Lower lobe of right lung (tissue), 2 donors: ENCODE measurements around the gene CD34. TPM values are rescaled to one million over a fixed set of nuclear protein-coding genes. Genes with fewer than 3 reads are reported as not detected.

Experiments used
- ATAC-seq, 2 donors: fragments of 200-7000 bp; cut with Tn5 transposase; one replicate each; pipeline ENCODE4 v1.9.1; 2020 to 2022; ENCODE audit warnings: mild to moderate bottlenecking in 2 of 2, moderate library complexity in 2 of 2
- DNase-seq: peaks from one replicate; pipeline ENCODE4 v3.0.0-alpha.2; 2020
- H3K27ac ChIP-seq: fragments of 200-600 bp; one replicate; pipeline ENCODE4 v1.8.0; 2022
- H3K27me3 ChIP-seq: fragments of 200-600 bp; one replicate; pipeline ENCODE4 v1.8.0; 2022; ENCODE audit warnings: low read depth
- H3K36me3 ChIP-seq: fragments of 200-600 bp; one replicate; pipeline ENCODE4 v1.8.0; 2022; ENCODE audit warnings: mild to moderate bottlenecking
- H3K4me1 ChIP-seq: fragments of 200-600 bp; one replicate; pipeline ENCODE4 v1.8.0; 2022
- H3K4me3 ChIP-seq: fragments of 200-600 bp; one replicate; pipeline ENCODE4 v1.8.0; 2022; ENCODE audit warnings: mild to moderate bottlenecking
- H3K9me3 ChIP-seq: fragments of 200-600 bp; one replicate; pipeline ENCODE4 v1.8.0; 2022
- intact Hi-C: fragments of 100-400 bp; cut with DNase I; formaldehyde crosslinking; loops from one replicate; pipeline ENCODE4 v1.11.0; 2022
- total RNA-seq: library from RNA; stranded (reverse); fragmentation: NEBNext Ultra II Directional; extraction: Animal tissue kit (Norgen Biotek cat#: 25700); gene quantifications from one replicate; pipeline ENCODE4 v1.2.1, GENCODE V29; 2021
- TF ChIP-seq, protein P1 (sequence below): fragments of 200-600 bp; IDR thresholded peaks from one replicate; pipeline ENCODE4 v1.8.0; 2022; ENCODE audit warnings: antibody characterized with exemption, mild to moderate bottlenecking
- donor health status: DM: no; HTN: yes; CAD: no; lungs with severe emphysema.

CD34 gene
- total RNA-seq, 1 donor from 2014 or later: 44.6 TPM

DNA sequence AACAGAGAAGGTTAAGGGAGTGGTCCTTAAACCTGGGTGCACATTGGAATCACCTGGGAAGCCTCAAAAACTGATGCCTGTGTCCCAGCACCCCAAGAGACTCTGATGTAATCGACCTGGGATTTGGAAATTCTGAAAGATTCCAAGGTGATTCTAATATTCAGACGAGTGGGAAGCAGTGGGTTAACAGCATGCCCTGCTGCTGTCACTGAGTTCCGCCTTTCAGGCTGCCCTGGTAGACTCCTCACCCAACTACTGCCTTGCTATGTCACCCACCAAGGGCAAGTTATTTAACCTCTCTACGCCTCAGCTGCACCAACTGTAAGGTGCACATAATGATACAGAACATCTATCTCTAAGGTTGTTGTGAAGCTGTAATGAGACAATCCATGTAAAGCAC is 59.2 kb downstream of the CD34 start:
- H3K27me3 ChIP-seq: no peaks in the 10 kb centered on the region
- intact Hi-C loops: no loop called here
- DNase-seq: no peak
- TF ChIP-seq, protein P1, sequence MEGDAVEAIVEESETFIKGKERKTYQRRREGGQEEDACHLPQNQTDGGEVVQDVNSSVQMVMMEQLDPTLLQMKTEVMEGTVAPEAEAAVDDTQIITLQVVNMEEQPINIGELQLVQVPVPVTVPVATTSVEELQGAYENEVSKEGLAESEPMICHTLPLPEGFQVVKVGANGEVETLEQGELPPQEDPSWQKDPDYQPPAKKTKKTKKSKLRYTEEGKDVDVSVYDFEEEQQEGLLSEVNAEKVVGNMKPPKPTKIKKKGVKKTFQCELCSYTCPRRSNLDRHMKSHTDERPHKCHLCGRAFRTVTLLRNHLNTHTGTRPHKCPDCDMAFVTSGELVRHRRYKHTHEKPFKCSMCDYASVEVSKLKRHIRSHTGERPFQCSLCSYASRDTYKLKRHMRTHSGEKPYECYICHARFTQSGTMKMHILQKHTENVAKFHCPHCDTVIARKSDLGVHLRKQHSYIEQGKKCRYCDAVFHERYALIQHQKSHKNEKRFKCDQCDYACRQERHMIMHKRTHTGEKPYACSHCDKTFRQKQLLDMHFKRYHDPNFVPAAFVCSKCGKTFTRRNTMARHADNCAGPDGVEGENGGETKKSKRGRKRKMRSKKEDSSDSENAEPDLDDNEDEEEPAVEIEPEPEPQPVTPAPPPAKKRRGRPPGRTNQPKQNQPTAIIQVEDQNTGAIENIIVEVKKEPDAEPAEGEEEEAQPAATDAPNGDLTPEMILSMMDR: no peak
- H3K36me3 ChIP-seq: peaks cover 12% of the 10 kb centered on the region
- H3K27ac ChIP-seq: peak overlapping the region; percentile 60
- ATAC-seq: no peak
- peaks cover 74% of the 10 kb centered on the region for H3K4me1 ChIP-seq
- H3K9me3 ChIP-seq: no peaks in the 10 kb centered on the region
- H3K4me3 ChIP-seq: no peak overlapping the region

DNA sequence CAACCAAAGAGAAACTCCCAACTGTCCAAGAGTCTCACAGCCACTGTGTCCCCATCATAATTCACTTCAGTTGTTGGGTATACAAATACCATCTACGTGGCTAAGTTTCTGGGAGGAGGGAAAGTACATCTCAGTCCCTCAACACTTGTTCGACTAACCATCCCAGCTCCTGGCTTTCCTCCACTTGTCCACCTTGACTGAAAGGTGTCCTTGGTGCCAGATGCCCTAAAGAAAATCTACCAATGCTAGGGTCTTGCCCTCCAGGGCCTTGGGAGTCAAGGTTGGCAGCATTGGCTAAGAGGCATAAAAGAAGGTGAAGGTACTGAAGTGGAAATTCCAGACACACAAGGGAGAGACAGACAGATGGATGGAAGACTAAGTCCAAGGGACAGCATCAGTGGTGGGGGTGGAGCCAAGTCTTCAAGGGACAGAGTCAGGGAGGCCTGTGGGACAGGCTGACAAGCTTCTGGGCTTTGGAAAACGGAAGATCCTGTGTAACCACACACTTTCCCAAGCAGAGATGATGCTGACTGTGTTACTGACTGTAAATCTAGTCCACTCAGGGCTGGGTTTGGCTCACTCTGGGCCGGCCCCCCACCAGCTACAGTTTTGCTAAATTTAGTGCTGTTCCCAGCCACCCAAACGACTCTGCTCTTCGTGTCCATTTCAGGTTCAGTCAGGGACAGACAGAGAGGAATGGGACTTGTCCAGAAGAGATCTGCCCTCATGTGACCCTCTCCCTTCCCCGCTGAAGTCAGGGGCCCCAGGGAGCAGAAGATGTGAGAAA is 60.1 kb downstream of the CD34 start:
- peak in 1 of 2 donors; percentile 35 for ATAC-seq
- peaks cover 81% of the 10 kb centered on the region for H3K4me1 ChIP-seq
- H3K27me3 ChIP-seq: no peaks in the 10 kb centered on the region
- TF ChIP-seq, protein P1: no peak
- H3K9me3 ChIP-seq: no peaks in the 10 kb centered on the region
- peaks cover 12% of the 10 kb centered on the region for H3K36me3 ChIP-seq
- intact Hi-C loops: no loop called here
- H3K4me3 ChIP-seq: no peak overlapping the region
- peak overlapping the region; percentile 60 for H3K27ac ChIP-seq
- no peak for DNase-seq

DNA sequence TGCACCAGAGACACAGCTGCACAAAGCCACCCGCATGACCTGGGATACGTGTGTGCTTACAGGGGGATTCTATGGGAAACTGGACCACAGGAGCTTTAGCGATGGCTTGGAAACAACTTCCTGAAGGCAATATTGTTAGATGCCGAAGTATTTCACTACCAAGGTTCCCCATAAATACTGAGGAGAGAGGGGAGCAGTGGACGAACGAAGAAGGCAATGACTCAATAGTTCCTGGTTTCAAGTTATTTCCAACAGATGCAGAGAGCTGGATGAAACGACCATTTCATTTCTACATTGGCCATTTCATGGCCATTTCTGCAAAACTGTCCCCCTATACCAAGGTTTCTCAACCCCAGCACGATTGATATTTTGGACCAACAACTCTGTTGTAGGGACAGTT is 61.3 kb downstream of the CD34 start:
- H3K36me3 ChIP-seq: peaks cover 12% of the 10 kb centered on the region
- TF ChIP-seq, protein P1: no peak
- H3K9me3 ChIP-seq: no peaks in the 10 kb centered on the region
- peaks cover 92% of the 10 kb centered on the region for H3K4me1 ChIP-seq
- ATAC-seq (no peak), DNase-seq (no peak)
- H3K27ac ChIP-seq: peak overlapping the region; percentile 70
- H3K4me3 ChIP-seq: no peak overlapping the region
- intact Hi-C loops: no loop called here
- H3K27me3 ChIP-seq: no peaks in the 10 kb centered on the region

DNA sequence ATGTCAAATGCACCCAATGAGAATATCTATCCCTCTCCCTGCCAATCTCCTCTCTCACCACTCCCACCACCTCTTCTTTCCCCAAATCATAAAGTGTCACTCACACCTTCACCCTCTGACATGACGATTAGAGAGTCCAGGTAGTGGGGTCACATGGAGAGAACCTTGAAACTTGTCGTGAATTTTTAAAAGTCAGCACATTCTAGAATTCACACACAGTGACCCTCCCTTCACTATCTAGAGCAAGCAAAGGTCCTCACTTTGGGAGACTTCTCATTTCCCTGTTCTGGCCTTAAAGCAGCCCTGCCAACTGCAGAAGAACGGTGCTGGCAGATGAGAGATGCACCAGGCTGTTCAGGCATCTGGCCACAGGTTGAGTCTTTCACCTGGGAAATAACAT is 61.9 kb downstream of the CD34 start:
- Histone ChIP-seq H3K4me1 (peaks cover 95% of the 10 kb centered on the region), H3K36me3 (peaks cover 12% of the 10 kb centered on the region), H3K4me3 (no peak overlapping the region), H3K9me3 (no peaks in the 10 kb centered on the region), H3K27ac (peak overlapping the region; percentile 70), H3K27me3 (no peaks in the 10 kb centered on the region)
- TF ChIP-seq, protein P1: no peak
- ATAC-seq (no peak), DNase-seq (no peak)
- intact Hi-C loops: no loop called here

DNA sequence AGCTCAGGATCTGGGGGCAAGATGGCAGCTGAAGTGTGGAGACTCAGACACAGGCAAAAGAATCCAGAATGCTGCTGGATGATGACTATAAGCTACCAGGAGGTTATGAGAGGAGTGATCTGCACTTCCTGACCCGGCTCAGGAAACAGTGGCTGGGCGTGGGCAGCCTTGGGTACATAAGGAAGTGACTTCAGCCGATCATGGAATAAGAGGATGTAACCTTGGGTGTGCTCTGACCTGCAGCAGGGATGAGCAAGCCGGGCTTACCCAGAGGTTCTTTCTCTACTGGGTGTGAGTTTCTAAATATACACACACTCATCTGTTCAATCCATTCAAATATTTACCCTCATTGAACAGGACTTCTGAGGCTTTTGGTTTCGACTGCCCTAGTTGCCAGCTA is 62.7 kb downstream of the CD34 start:
- DNase-seq (peak; percentile 92), ATAC-seq (peak; percentile 89 to 92)

More for the DNA sequence above, 62.7 kb downstream of the CD34 start:
- H3K27ac ChIP-seq: peak overlapping the region; percentile 70
- no peak overlapping the region for H3K4me3 ChIP-seq
- no peaks in the 10 kb centered on the region for H3K27me3 ChIP-seq
- H3K36me3 ChIP-seq: peaks cover 12% of the 10 kb centered on the region
- TF ChIP-seq, protein P1: no peak
- peaks cover 91% of the 10 kb centered on the region for H3K4me1 ChIP-seq
- intact Hi-C loops: no loop called here
- H3K9me3 ChIP-seq: no peaks in the 10 kb centered on the region
